HEK293 (cell line): ENCODE data around the gene IPO13.

Experiments
- CTCF ChIA-PET: fragments of 350-600 bp; formaldehyde crosslinking; extraction: SDS; loops from one replicate; lab custom pipeline; 2021; ENCODE audit warnings: antibody characterized with exemption; lab: Yijun Ruan, JAX
- POLR2A ChIA-PET: fragments of 300-600 bp; formaldehyde crosslinking; extraction: SDS; loops from one replicate; lab custom pipeline; 2020; ENCODE audit warnings: antibody characterized with exemption, inconsistent platforms; lab: Yijun Ruan, JAX
- H3K27ac ChIP-seq: fragments of 200-500 bp; sonication (Bioruptor generic); 2 replicates; pipeline ENCODE4 v1.5.1; 2014; ENCODE audit warnings: low read depth, low read length, control low read depth, inconsistent platforms; ENCODE audit errors: extremely low read depth
- H3K36me3 ChIP-seq, 2 experiments: fragments of 200-500 bp in 1 of 2; sonication (Bioruptor generic) in 1 of 2; 1 replicate in 1 of 2; 2 replicates in 1 of 2; pipeline ENCODE4 v1.5.1; 2014 to 2017; ENCODE audit warnings: inconsistent platforms in 2 of 2, low read length in 2 of 2; ENCODE audit not compliant: control insufficient read depth in 2 of 2, insufficient read depth in 1 of 2
- H3K4me1 ChIP-seq: fragments of 200-500 bp; sonication (Bioruptor generic); 2 replicates; pipeline ENCODE4 v1.5.1; 2014; ENCODE audit warnings: mild to moderate bottlenecking, low read length, inconsistent platforms; ENCODE audit not compliant: control insufficient read depth, insufficient read depth
- H3K4me3 ChIP-seq: 2 replicates; pipeline ENCODE4 v1.5.1; 2011; ENCODE audit warnings: low read depth, mild to moderate bottlenecking, control low read depth, low read length, moderate library complexity
- H3K9me3 ChIP-seq: fragments of 200-500 bp; sonication (Bioruptor generic); 2 replicates; pipeline ENCODE4 v1.5.1; 2014; ENCODE audit warnings: low read depth, low read length, inconsistent platforms; ENCODE audit not compliant: control insufficient read depth, insufficient read depth
- BCL11A ChIP-seq: fragments of 450-650 bp; formaldehyde crosslinking; IDR thresholded peaks from 2 replicates; pipeline ENCODE4 v1.5.1; 2016; ENCODE audit warnings: low read depth, missing biosample characterization, missing genetic modification characterization
- GLIS2 ChIP-seq: fragments of 450-650 bp; formaldehyde crosslinking; IDR thresholded peaks from 2 replicates; pipeline ENCODE4 v1.5.1; 2016; ENCODE audit warnings: missing biosample characterization, missing genetic modification characterization
- OVOL3 ChIP-seq: fragments of 450-650 bp; formaldehyde crosslinking; IDR thresholded peaks from 2 replicates; pipeline ENCODE4 v1.5.1; 2016; ENCODE audit warnings: missing biosample characterization, missing genetic modification characterization
- PRDM4 ChIP-seq: fragments of 450-650 bp; formaldehyde crosslinking; IDR thresholded peaks from 2 replicates; pipeline ENCODE4 v1.5.1; 2017; ENCODE audit warnings: missing biosample characterization, missing genetic modification characterization
- ZBTB8A ChIP-seq: fragments of 450-650 bp; formaldehyde crosslinking; IDR thresholded peaks from 2 replicates; pipeline ENCODE4 v1.5.1; 2016; ENCODE audit warnings: missing biosample characterization, missing genetic modification characterization
- ZNF10 ChIP-seq: fragments of 450-650 bp; formaldehyde crosslinking; IDR thresholded peaks from 2 replicates; pipeline ENCODE4 v1.5.1; 2017; ENCODE audit warnings: missing biosample characterization, missing genetic modification characterization
- ZNF132 ChIP-seq: fragments of 450-650 bp; formaldehyde crosslinking; IDR thresholded peaks from 2 replicates; pipeline ENCODE4 v1.5.1; 2017; ENCODE audit warnings: missing biosample characterization, missing genetic modification characterization, borderline replicate concordance
- ZNF214 ChIP-seq: fragments of 450-650 bp; formaldehyde crosslinking; IDR thresholded peaks from 2 replicates; pipeline ENCODE4 v1.5.1; 2017; ENCODE audit warnings: missing biosample characterization, mild to moderate bottlenecking, missing genetic modification characterization, borderline replicate concordance
- ZNF223 ChIP-seq: fragments of 450-650 bp; formaldehyde crosslinking; IDR thresholded peaks from 2 replicates; pipeline ENCODE4 v1.5.1; 2016; ENCODE audit warnings: missing biosample characterization, missing genetic modification characterization
- ZNF510 ChIP-seq: fragments of 450-650 bp; formaldehyde crosslinking; IDR thresholded peaks from 2 replicates; pipeline ENCODE4 v1.5.1; 2018; ENCODE audit warnings: mild to moderate bottlenecking, missing genetic modification characterization, missing biosample characterization; ENCODE audit not compliant: insufficient replicate concordance
- ZNF624 ChIP-seq: fragments of 450-650 bp; formaldehyde crosslinking; IDR thresholded peaks from 2 replicates; pipeline ENCODE4 v1.5.1; 2017; ENCODE audit warnings: missing biosample characterization, missing genetic modification characterization
- ZNF626 ChIP-seq: fragments of 450-650 bp; sonication (Bioruptor Pico); formaldehyde crosslinking; IDR thresholded peaks from 2 replicates; pipeline ENCODE4 v1.5.1; 2018; ENCODE audit warnings: missing biosample characterization, missing genetic modification characterization, inconsistent platforms
- ZNF670 ChIP-seq: fragments of 450-650 bp; formaldehyde crosslinking; IDR thresholded peaks from 2 replicates; pipeline ENCODE4 v1.5.1; 2016; ENCODE audit warnings: missing biosample characterization, missing genetic modification characterization, low read depth
- ZNF701 ChIP-seq: fragments of 450-650 bp; formaldehyde crosslinking; IDR thresholded peaks from 2 replicates; pipeline ENCODE4 v1.5.1; 2016; ENCODE audit warnings: missing biosample characterization, missing genetic modification characterization
- ZNF791 ChIP-seq: fragments of 450-650 bp; formaldehyde crosslinking; IDR thresholded peaks from 2 replicates; pipeline ENCODE4 v1.5.1; 2016; ENCODE audit warnings: missing biosample characterization, missing genetic modification characterization
- ZNF843 ChIP-seq: fragments of 450-650 bp; formaldehyde crosslinking; IDR thresholded peaks from 2 replicates; pipeline ENCODE4 v1.5.1; 2016; ENCODE audit warnings: missing biosample characterization, missing genetic modification characterization
- ZSCAN16 ChIP-seq: fragments of 450-650 bp; formaldehyde crosslinking; IDR thresholded peaks from 2 replicates; pipeline ENCODE4 v1.5.1; 2016; ENCODE audit warnings: missing biosample characterization, missing genetic modification characterization
- ZSCAN4 ChIP-seq: fragments of 450-650 bp; formaldehyde crosslinking; IDR thresholded peaks from 2 replicates; pipeline ENCODE4 v1.5.1; 2017; ENCODE audit warnings: missing biosample characterization, missing genetic modification characterization
- TF ChIP-seq, protein P1 (sequence below): fragments of 450-650 bp; formaldehyde crosslinking; optimal IDR thresholded peaks from 2 replicates; pipeline ENCODE3; 2016; ENCODE audit warnings: missing biosample characterization, mild to moderate bottlenecking, missing genetic modification characterization
- TF ChIP-seq, protein P2 (sequence below): fragments of 450-650 bp; formaldehyde crosslinking; IDR thresholded peaks from 2 replicates; pipeline ENCODE4 v1.5.1; 2016; ENCODE audit warnings: missing biosample characterization, missing genetic modification characterization
- TF ChIP-seq, protein P3 (sequence below): fragments of 450-650 bp; formaldehyde crosslinking; IDR thresholded peaks from 2 replicates; pipeline ENCODE4 v1.5.1; 2016; ENCODE audit warnings: missing biosample characterization, missing genetic modification characterization

The IPO13 gene

GRCh38 chr1:43938383-43938782 lies 8.4 kb upstream of the IPO13 start:
- H3K36me3 ChIP-seq, result peaks cover 0 to 9% of the 10 kb centered on the region in 2 experiments; a peak in 1 of 3 replicates
- ChIA-PET POLR2A (no interaction called here), CTCF (interaction anchor here (0.6 to 12.4 kb wide), 4 partner anchors 107 to 213 kb away, joined by 3 to 555 read pairs (median 7); no protein-coding TSS in a partner anchor)
- H3K27ac ChIP-seq, result no peak overlapping the region
- no peak overlapping the region for H3K4me3 ChIP-seq
- peaks cover 3% of the 10 kb centered on the region; the same call in 1 of the 2 replicates for H3K4me1 ChIP-seq
- H3K9me3 ChIP-seq, result no peaks in the 10 kb centered on the region
- no peak for TF ChIP-seq ZNF510 (tag by site-specific recombination)
- no peak for TF ChIP-seq ZNF843 (tag by site-specific recombination)
- no peak for TF ChIP-seq ZNF701 (tag by site-specific recombination)
- TF ChIP-seq, protein P1, sequence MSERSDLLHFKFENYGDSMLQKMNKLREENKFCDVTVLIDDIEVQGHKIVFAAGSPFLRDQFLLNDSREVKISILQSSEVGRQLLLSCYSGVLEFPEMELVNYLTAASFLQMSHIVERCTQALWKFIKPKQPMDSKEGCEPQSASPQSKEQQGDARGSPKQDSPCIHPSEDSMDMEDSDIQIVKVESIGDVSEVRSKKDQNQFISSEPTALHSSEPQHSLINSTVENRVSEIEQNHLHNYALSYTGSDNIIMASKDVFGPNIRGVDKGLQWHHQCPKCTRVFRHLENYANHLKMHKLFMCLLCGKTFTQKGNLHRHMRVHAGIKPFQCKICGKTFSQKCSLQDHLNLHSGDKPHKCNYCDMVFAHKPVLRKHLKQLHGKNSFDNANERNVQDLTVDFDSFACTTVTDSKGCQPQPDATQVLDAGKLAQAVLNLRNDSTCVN (tag by site-specific recombination), result no peak
- TF ChIP-seq ZBTB8A, result no peak
- no peak for TF ChIP-seq GLIS2 (tag by site-specific recombination)
- no peak for TF ChIP-seq ZSCAN4 (tag by site-specific recombination)

DNA sequence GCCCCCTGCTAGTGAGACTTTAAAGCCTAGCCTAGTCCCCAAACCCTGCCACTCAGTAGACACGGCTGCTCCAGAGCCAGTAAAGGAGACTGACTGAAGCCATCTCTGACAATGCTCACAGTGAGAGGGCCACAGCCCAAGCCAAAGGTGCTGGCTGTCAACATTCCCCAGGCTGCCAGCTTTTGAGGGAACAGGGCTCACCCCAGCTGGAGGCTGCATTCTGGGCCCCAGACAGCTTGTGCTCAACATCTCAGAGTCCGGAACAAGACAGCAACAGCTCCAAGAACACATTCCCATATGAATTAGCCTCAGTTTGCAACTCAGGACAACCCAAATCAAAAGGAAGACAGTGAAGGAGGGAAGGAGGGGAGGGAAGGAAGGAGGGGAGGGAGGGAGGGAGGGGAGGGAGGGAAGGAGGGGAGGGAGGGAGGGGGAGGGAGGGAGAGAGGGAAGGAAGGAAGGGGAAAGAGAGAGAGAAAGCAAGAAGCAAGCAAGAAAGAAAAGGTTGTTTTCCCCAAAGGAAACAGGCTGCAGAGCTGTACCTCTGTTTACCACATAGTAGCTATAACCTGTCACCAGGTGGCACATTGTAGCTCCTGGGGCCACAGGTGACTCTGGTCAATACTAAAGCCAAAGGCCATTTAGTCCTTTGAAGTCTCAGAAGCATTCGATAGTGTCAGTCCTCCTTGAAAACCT lies 7.7 kb upstream of the IPO13 start:
- TF ChIP-seq OVOL3 (tag by site-specific recombination) (no peak), ZNF10 (no peak), ZSCAN16 (tag by site-specific recombination) (no peak), ZNF223 (tag by site-specific recombination) (no peak), ZNF132 (tag by site-specific recombination) (no peak), ZNF624 (no peak), ZNF670 (tag by site-specific recombination) (no peak), ZNF791 (no peak), PRDM4 (tag by site-specific recombination) (no peak), ZNF626 (no peak), ZNF214 (tag by site-specific recombination) (no peak), BCL11A (tag by site-specific recombination) (no peak)
- TF ChIP-seq, protein P2, sequence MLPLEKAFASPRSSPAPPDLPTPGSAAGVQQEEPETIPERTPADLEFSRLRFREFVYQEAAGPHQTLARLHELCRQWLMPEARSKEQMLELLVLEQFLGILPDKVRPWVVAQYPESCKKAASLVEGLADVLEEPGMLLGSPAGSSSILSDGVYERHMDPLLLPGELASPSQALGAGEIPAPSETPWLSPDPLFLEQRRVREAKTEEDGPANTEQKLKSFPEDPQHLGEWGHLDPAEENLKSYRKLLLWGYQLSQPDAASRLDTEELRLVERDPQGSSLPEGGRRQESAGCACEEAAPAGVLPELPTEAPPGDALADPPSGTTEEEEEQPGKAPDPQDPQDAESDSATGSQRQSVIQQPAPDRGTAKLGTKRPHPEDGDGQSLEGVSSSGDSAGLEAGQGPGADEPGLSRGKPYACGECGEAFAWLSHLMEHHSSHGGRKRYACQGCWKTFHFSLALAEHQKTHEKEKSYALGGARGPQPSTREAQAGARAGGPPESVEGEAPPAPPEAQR (tag by site-specific recombination), result no peak
- TF ChIP-seq, protein P3, sequence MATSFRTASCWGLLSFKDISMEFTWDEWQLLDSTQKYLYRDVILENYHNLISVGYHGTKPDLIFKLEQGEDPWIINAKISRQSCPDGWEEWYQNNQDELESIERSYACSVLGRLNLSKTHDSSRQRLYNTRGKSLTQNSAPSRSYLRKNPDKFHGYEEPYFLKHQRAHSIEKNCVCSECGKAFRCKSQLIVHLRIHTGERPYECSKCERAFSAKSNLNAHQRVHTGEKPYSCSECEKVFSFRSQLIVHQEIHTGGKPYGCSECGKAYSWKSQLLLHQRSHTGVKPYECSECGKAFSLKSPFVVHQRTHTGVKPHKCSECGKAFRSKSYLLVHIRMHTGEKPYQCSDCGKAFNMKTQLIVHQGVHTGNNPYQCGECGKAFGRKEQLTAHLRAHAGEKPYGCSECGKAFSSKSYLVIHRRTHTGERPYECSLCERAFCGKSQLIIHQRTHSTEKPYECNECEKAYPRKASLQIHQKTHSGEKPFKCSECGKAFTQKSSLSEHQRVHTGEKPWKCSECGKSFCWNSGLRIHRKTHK (tag by site-specific recombination), result no peak
- H3K9me3 ChIP-seq, result no peaks in the 10 kb centered on the region
- 0 out of 2 replicates have a peak, but pooled peaks cover under 1% of the 10 kb centered on the region for H3K4me1 ChIP-seq
- H3K36me3 ChIP-seq, result peaks cover 0 to 9% of the 10 kb centered on the region in 2 experiments; a peak in 1 of 3 replicates
- no peak overlapping the region for H3K27ac ChIP-seq
- POLR2A ChIA-PET, result interaction anchor here (0.7 kb wide), 1 partner anchor 548 kb away, joined by 5 read pairs; no protein-coding TSS in a partner anchor
- CTCF ChIA-PET, result interaction anchor here (1.6 to 12.4 kb wide), 3 partner anchors 106 to 175 kb away, joined by 5 to 555 read pairs (median 9); no protein-coding TSS in a partner anchor
- no peak overlapping the region for H3K4me3 ChIP-seq
